HG03460 (cell line): ENCODE data around the gene TCF12.

Source experiments
- ATAC-seq: cut with Tn5 transposase; IDR thresholded peaks from one replicate; pipeline ENCODE4 v1.9.1; 2021; ENCODE audit not compliant: unreplicated experiment

The TCF12 gene

GRCh38 chr15:57236561-57237300 is 318.3 kb downstream of the TCF12 start:
- no peak for ATAC-seq

- ATAC-seq: no peak
These were observed 318.8 kb downstream of the TCF12 start for GRCh38 chr15:57237301-57237642.

DNA sequence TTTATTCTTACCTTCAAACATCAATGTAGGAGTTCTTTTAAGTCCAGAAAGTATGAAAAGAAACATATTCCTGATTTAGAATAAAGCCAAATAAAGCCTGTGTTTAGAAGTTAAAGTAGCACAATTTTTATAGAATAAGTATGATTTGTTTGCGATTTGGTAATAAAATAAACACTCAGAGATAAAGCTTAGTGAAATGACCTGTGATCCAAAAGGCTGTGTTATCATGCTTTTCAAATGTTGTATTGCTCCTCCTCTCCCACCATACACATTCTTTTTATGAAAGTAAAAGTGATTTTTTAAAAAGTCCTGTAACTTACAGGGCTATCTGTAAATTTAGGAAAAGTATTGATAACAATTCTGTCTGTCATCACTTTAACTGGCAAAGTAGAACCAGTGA is 319.2 kb downstream of the TCF12 start:
- no peak for ATAC-seq

GRCh38 chr15:57245130-57245529 is 326.7 kb downstream of the TCF12 start:
- ATAC-seq: no peak

- ATAC-seq: no peak
These were observed 327.3 kb downstream of the TCF12 start for GRCh38 chr15:57245714-57246113.

- no peak for ATAC-seq
These were observed 329.6 kb downstream of the TCF12 start for GRCh38 chr15:57248074-57248473.

DNA sequence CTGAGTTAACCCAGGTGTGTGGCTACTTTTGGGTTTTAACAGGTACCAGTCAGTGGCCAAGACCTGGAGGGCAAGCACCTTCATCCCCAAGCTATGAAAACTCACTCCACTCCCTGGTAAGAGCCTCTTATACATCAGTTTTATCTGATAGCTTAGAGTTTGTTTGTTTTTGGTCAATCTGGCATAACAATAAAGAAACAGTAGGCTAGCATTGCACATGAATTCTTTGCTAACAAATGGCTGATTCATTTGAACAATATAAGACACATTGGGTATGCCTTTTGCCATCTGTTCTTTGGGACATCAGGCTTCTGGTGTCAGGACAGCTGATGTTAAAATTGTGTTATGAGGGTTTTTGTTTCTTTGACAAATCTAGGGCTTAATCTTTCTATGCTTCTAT is 332.9 kb downstream of the TCF12 start:
- no peak for ATAC-seq

- no peak for ATAC-seq
These were observed 333.5 kb downstream of the TCF12 start for GRCh38 chr15:57251941-57252340.

- ATAC-seq: no peak
These were observed 334.6 kb downstream of the TCF12 start for GRCh38 chr15:57253082-57253481.

DNA sequence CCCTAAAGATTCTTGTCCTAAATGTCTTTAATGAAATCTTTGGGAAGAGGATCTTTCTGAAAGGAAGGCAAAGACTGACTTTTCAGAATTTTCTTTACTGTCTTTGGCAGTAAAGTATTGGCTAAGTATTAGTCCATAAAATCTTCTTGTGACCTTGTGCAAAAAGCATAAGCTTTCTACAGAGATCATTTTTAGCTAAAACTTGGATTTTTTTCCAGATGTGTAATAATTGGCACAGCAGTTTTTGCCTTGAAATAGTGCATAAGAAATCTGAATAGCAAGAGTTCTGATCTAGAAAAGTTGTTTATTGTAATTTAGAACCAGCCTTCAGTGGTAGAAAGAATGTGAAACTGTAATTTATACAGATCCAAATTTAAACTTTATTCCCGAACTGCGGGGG is 335.1 kb downstream of the TCF12 start:
- ATAC-seq: no peak

GRCh38 chr15:57255751-57256341 is 337.4 kb downstream of the TCF12 start:
- ATAC-seq: no peak

GRCh38 chr15:57256939-57257338 is 338.5 kb downstream of the TCF12 start:
- ATAC-seq: no peak

- no peak for ATAC-seq
These were observed 341.2 kb downstream of the TCF12 start for GRCh38 chr15:57259568-57260040.

DNA sequence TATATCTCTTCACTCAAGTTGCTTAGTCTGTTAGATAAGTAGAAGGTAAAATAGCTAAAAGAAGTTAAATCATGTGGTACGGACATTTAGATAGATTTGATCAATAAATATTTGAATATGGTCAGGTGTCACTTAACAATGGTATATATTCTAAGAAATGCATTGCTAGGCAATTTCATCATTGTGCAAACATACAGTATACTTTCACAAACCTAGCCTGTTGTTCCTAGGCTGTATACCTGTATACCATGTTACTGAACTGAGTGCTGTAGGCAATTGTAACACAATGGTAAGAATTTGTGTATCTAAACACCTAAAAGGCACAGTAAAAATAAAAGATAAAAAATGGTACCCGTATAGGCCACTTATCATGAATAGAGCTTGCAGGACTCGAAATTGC is 345.1 kb downstream of the TCF12 start:
- no peak for ATAC-seq

DNA sequence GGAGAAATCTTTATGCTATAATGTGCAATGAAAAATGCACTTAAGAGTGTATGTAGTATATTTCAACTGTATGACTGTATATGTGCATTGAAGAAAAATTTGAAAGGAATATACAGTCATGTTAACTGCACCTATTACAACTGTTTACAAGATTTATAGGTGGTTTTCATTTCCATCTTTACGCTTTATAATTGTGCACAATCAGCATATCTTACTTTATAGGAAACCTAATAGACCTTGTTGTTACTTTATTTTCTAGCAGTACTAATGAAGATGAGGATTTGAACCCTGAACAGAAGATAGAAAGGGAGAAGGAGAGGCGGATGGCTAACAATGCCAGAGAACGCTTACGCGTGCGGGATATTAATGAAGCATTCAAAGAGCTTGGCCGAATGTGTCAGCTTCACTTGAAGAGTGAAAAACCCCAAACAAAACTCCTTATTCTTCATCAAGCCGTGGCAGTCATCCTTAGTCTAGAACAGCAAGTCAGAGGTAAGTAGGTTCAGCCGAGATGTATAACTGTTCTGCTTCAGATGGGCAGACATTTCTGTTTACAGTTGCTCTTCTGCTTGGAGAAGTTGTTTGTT is 354.4 kb downstream of the TCF12 start:
- ATAC-seq: no peak

- no peak for ATAC-seq
These were observed 355.0 kb downstream of the TCF12 start for GRCh38 chr15:57273402-57273801.

DNA sequence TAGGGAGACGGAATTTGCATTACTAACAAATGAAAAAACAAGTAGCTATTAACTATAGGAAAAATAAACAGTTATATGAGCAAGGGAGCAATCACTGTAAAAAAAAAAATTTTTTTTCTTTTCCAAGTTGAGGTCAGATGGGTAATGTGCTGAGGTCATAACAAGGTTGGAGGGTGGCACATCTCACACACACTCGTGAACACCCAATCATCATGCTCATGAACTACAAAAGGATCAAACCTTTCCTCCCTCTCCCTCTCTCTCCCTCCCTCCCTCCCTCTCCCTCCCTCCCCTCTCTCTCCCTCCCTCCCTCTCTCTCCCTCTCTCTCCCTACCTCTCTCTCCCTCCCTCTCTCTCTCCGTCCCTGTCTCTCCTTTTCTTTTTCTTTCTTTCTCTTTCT is 360.0 kb downstream of the TCF12 start:
- no peak for ATAC-seq

- ATAC-seq: no peak
These were observed 362.0 kb downstream of the TCF12 start for GRCh38 chr15:57280464-57280863.

DNA sequence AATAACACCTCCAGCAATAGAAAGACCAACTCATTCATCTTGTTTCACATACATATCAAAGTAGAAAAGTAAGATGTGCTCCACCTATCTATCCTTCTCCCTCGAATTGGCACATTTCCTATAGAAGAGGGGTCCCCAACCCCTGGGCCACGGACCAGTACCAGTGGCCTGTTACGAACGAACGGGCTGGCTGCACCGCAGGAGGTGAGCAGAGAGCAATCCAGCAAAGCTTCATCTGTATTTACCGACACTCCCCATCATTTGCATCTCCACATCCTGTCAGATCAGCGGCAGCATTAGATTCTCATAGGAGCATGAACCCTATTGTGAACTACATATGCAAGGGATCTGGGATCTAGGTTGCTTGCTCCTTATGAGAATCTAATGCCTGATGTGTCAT is 362.9 kb downstream of the TCF12 start:
- ATAC-seq: peak; percentile 47

DNA sequence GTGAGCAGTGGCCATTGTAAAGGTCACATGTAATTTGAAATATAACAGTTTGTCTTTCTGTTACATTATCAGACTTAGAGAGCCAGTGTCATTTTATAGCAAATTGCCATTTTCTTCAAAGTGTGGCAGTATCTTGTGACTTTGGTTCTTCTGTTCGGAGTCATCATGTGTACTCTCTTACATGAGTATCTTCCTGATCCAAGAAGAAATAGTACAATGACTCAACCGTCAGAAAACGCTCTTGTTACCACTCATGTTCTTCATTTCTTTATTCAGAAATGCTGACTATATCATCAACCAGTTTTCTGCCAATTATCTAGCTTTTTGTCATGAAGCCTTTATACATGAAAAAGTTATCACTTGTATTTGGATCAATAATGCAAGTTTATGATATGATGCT is 364.2 kb downstream of the TCF12 start:
- ATAC-seq: no peak

GRCh38 chr15:57283774-57284503 is 365.5 kb downstream of the TCF12 start:
- ATAC-seq: no peak

GRCh38 chr15:57284535-57284934 is 366.1 kb downstream of the TCF12 start:
- peak; percentile 48 for ATAC-seq
